ENCODE measurements around the gene HLA-DOA.

DNA sequence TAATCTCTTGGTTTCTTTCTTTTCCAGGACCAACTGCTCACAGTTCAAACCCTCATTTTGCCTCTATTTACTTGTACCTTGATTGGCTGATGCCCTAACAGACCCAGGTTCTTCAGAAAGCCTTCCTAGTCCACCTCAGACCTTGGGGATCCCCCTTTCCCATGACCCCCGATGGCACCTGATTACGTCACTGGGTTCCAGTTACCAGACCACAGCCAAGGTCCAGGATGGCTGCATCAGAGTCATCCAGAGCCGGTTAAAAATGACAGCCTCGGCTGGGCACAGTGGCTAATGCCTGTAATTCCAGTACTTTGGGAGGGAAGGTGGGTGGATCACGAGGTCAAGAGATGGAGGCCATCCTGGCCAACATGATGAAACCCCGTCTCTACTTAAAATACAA lies 4.5 kb downstream of the HLA-DOA start:
- TF ChIP-seq, protein P1, sequence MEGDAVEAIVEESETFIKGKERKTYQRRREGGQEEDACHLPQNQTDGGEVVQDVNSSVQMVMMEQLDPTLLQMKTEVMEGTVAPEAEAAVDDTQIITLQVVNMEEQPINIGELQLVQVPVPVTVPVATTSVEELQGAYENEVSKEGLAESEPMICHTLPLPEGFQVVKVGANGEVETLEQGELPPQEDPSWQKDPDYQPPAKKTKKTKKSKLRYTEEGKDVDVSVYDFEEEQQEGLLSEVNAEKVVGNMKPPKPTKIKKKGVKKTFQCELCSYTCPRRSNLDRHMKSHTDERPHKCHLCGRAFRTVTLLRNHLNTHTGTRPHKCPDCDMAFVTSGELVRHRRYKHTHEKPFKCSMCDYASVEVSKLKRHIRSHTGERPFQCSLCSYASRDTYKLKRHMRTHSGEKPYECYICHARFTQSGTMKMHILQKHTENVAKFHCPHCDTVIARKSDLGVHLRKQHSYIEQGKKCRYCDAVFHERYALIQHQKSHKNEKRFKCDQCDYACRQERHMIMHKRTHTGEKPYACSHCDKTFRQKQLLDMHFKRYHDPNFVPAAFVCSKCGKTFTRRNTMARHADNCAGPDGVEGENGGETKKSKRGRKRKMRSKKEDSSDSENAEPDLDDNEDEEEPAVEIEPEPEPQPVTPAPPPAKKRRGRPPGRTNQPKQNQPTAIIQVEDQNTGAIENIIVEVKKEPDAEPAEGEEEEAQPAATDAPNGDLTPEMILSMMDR (IDR thresholded peaks at IDR 0.05), result no peak
- TF ChIP-seq POLR2A (IDR thresholded peaks at IDR 0.05), result no peak

Measured in adrenal gland (tissue), 5 donors.